ENCODE measurements around the gene DENND2D. TPM values are rescaled to one million over a fixed set of nuclear protein-coding genes. Genes with fewer than 3 reads are reported as not detected.

DENND2D gene
- total RNA-seq, 1 experiment from 2014 or later, result 2.1 TPM

DNA sequence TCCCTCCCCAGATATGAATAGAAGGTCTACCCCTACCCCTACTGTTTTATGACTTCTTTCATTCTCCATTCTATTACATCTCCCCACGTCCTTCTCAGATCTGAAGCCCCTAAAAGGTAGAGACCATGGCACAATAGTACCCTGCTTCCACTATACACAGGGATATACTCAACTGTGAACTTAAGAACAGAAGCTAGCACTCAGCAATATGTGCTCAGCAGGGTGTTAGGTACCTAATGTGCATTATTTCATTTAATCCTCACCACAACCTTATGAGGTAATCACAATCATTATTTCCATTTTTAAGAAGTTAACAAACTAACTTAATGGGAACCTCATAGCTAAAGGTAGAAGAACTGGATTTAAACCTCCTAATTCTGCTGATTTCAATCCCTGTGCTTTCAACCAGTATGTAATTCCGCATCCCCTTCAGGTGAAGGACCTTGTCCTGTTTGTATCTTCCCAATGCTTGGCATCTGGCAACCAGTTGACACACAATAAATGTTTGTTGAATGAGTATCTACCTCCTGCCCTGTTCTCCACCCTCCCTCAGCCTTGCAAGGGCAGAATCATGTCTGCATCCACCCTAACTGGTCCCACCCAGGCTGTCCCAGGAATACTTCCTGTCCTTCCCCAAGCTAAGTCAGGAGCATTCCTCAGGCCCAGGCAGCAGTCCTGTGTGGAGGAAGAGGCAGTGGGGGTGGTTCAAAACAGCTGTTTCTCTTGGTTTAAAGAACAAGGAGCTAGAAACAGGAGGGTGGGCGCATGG lies 6.5 kb downstream of the DENND2D start:
- CTCF ChIA-PET, result no interaction called here
- 0 out of 2 replicates have a peak, but pooled peaks have one; percentile 16 for ATAC-seq

DNA sequence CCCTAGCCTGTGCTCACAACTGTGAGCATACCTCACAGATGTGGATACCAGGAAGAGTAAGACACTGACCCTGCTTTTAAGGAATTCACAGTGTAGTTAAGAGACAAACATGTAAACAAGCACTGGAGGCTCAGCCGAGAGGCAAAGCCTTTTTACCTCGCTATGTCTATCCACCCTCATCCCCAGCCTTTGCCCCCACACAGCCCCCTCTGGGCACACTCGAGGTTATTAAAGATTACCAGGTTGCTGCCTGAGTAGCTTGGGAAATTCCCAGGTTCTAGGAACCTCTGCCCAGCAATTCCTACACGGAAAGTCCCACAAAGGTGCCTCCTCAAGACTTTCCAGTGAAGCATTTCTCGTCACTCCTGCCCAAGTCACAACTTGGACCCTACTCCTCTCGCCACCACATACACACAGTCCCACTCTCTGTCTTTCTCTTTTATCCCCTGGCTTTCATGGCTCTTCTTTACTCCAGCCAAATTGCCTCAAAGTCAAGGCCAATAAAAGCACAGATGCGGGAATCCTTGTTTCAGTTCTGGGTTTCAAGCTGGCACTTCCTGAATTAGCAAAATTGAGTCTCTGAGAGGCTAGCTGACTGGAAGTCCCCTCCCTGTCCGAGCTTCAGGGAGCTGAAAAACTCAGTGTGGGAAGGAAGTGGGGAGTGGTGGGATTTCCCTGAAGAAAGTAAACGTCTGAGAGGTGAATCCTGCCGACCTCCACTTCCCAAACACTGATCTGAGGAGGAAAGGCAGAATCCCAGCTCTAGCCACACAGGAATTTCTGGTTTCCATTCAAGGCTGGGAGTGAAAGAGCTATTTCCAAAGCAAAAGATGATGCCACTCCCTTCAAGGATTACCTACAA lies 7.6 kb downstream of the DENND2D start:
- Mint-ChIP-seq H3K27ac (peak overlapping the region; percentile 82), H3K4me1 (peaks cover 12% of the 10 kb centered on the region), H3K9me3 (no peaks in the 10 kb centered on the region), H3K4me3 (no peak overlapping the region), H3K27me3 (ENCODE audit: low read depth) (no peaks in the 10 kb centered on the region; the same call in 1 of the 2 replicates), H3K36me3 (peaks cover 4% of the 10 kb centered on the region)
- ChIA-PET POLR2A (no interaction called here), CTCF (no interaction called here)
- DNase-seq (ENCODE audit: low spot score), result no peak
- ATAC-seq, result no peak
- TF ChIP-seq, protein P1, sequence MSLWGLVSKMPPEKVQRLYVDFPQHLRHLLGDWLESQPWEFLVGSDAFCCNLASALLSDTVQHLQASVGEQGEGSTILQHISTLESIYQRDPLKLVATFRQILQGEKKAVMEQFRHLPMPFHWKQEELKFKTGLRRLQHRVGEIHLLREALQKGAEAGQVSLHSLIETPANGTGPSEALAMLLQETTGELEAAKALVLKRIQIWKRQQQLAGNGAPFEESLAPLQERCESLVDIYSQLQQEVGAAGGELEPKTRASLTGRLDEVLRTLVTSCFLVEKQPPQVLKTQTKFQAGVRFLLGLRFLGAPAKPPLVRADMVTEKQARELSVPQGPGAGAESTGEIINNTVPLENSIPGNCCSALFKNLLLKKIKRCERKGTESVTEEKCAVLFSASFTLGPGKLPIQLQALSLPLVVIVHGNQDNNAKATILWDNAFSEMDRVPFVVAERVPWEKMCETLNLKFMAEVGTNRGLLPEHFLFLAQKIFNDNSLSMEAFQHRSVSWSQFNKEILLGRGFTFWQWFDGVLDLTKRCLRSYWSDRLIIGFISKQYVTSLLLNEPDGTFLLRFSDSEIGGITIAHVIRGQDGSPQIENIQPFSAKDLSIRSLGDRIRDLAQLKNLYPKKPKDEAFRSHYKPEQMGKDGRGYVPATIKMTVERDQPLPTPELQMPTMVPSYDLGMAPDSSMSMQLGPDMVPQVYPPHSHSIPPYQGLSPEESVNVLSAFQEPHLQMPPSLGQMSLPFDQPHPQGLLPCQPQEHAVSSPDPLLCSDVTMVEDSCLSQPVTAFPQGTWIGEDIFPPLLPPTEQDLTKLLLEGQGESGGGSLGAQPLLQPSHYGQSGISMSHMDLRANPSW (CRISPR knock-in tag; conservative IDR thresholded peaks at IDR 0.05; ENCODE audit: low read depth), result no peak
- no peak for TF ChIP-seq ZNF219 (CRISPR knock-in tag; IDR thresholded peaks at IDR 0.05; ENCODE audit: borderline replicate concordance)
- TF ChIP-seq, protein P2, sequence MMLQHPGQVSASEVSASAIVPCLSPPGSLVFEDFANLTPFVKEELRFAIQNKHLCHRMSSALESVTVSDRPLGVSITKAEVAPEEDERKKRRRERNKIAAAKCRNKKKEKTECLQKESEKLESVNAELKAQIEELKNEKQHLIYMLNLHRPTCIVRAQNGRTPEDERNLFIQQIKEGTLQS (CRISPR knock-in tag; conservative IDR thresholded peaks at IDR 0.05), result no peak
- TF ChIP-seq, protein P3, sequence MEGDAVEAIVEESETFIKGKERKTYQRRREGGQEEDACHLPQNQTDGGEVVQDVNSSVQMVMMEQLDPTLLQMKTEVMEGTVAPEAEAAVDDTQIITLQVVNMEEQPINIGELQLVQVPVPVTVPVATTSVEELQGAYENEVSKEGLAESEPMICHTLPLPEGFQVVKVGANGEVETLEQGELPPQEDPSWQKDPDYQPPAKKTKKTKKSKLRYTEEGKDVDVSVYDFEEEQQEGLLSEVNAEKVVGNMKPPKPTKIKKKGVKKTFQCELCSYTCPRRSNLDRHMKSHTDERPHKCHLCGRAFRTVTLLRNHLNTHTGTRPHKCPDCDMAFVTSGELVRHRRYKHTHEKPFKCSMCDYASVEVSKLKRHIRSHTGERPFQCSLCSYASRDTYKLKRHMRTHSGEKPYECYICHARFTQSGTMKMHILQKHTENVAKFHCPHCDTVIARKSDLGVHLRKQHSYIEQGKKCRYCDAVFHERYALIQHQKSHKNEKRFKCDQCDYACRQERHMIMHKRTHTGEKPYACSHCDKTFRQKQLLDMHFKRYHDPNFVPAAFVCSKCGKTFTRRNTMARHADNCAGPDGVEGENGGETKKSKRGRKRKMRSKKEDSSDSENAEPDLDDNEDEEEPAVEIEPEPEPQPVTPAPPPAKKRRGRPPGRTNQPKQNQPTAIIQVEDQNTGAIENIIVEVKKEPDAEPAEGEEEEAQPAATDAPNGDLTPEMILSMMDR (IDR thresholded peaks at IDR 0.05), result no peak
- TF ChIP-seq, protein P4, sequence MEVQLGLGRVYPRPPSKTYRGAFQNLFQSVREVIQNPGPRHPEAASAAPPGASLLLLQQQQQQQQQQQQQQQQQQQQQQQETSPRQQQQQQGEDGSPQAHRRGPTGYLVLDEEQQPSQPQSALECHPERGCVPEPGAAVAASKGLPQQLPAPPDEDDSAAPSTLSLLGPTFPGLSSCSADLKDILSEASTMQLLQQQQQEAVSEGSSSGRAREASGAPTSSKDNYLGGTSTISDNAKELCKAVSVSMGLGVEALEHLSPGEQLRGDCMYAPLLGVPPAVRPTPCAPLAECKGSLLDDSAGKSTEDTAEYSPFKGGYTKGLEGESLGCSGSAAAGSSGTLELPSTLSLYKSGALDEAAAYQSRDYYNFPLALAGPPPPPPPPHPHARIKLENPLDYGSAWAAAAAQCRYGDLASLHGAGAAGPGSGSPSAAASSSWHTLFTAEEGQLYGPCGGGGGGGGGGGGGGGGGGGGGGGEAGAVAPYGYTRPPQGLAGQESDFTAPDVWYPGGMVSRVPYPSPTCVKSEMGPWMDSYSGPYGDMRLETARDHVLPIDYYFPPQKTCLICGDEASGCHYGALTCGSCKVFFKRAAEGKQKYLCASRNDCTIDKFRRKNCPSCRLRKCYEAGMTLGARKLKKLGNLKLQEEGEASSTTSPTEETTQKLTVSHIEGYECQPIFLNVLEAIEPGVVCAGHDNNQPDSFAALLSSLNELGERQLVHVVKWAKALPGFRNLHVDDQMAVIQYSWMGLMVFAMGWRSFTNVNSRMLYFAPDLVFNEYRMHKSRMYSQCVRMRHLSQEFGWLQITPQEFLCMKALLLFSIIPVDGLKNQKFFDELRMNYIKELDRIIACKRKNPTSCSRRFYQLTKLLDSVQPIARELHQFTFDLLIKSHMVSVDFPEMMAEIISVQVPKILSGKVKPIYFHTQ (CRISPR knock-in tag; IDR thresholded peaks at IDR 0.05), result no peak
- TF ChIP-seq, protein P5, sequence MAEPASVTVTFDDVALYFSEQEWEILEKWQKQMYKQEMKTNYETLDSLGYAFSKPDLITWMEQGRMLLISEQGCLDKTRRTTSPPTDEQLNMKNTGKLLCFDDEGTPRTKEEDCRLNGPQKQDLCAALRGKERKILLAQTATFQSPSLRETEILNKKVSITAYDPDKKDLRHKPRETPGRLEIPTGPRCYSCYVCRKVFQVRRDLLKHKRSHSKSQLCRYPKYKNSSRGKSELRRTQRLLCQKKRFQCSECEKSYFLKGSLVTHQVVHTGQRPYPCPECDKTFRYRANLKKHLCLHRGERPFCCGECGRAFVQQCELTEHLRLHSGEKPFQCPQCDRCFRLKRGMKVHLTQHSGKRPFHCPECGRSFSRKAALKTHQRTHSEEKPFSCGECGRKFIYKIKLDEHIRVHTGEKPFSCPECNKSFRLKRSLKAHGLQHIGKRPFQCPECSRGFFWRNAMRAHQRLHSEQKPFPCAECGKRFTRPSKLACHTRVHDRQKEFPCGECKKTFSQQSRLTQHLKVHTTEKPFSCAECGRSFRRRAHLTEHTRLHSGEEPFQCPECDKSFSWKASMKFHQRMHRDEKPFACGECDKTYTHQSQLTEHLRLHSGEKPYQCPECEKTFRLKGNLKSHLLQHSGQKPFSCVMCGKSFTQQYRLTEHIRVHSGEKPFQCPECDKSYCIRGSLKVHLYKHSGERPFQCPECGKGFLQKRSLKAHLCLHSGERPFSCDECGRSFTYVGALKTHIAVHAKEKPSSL (CRISPR knock-in tag; conservative IDR thresholded peaks at IDR 0.05), result no peak
- no peak for TF ChIP-seq ZNF396 (CRISPR knock-in tag; IDR thresholded peaks at IDR 0.05; ENCODE audit: borderline replicate concordance)
- TF ChIP-seq ELF4 (CRISPR knock-in tag; IDR thresholded peaks at IDR 0.05; ENCODE audit: low read depth), result no peak
- TF ChIP-seq FOXP1 (CRISPR knock-in tag; IDR thresholded peaks at IDR 0.05; ENCODE audit: borderline replicate concordance), result no peak
- TF ChIP-seq RELA (CRISPR knock-in tag; IDR thresholded peaks at IDR 0.05; ENCODE audit: borderline replicate concordance), result no peak
- TF ChIP-seq NR1H2 (CRISPR knock-in tag; IDR thresholded peaks at IDR 0.05), result no peak
- no peak for TF ChIP-seq JAZF1 (CRISPR knock-in tag; IDR thresholded peaks at IDR 0.05)

More for the DNA sequence above, 6.5 kb downstream of the DENND2D start:
- H3K27ac Mint-ChIP-seq, result no peak overlapping the region
- no peaks in the 10 kb centered on the region; the same call in 1 of the 2 replicates for H3K27me3 Mint-ChIP-seq (ENCODE audit: low read depth)
- POLR2A ChIA-PET, result interaction anchor here (0.5 kb wide), 1 partner anchor 13 kb away, joined by 3 read pairs; no protein-coding TSS in a partner anchor
- no peaks in the 10 kb centered on the region for H3K9me3 Mint-ChIP-seq
- TF ChIP-seq KAT7 (CRISPR knock-in tag; IDR thresholded peaks at IDR 0.05; ENCODE audit: borderline replicate concordance) (no peak), FOXK1 (CRISPR knock-in tag; IDR thresholded peaks at IDR 0.05) (no peak), SMAD3 (CRISPR knock-in tag; IDR thresholded peaks at IDR 0.05; ENCODE audit: borderline replicate concordance) (no peak), GTF2I (CRISPR knock-in tag; conservative IDR thresholded peaks at IDR 0.05) (no peak), ESRRA (CRISPR knock-in tag; IDR thresholded peaks at IDR 0.05; ENCODE audit: borderline replicate concordance) (no peak), MYBL2 (CRISPR knock-in tag; IDR thresholded peaks at IDR 0.05) (no peak), ELF4 (CRISPR knock-in tag; IDR thresholded peaks at IDR 0.05; ENCODE audit: low read depth) (no peak), ZNF263 (CRISPR knock-in tag; IDR thresholded peaks at IDR 0.05; ENCODE audit: low read depth) (no peak)
- TF ChIP-seq, protein P2 (CRISPR knock-in tag; conservative IDR thresholded peaks at IDR 0.05), result no peak
- TF ChIP-seq, protein P6, sequence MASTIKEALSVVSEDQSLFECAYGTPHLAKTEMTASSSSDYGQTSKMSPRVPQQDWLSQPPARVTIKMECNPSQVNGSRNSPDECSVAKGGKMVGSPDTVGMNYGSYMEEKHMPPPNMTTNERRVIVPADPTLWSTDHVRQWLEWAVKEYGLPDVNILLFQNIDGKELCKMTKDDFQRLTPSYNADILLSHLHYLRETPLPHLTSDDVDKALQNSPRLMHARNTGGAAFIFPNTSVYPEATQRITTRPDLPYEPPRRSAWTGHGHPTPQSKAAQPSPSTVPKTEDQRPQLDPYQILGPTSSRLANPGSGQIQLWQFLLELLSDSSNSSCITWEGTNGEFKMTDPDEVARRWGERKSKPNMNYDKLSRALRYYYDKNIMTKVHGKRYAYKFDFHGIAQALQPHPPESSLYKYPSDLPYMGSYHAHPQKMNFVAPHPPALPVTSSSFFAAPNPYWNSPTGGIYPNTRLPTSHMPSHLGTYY (CRISPR knock-in tag; IDR thresholded peaks at IDR 0.05), result no peak
- TF ChIP-seq, protein P7, sequence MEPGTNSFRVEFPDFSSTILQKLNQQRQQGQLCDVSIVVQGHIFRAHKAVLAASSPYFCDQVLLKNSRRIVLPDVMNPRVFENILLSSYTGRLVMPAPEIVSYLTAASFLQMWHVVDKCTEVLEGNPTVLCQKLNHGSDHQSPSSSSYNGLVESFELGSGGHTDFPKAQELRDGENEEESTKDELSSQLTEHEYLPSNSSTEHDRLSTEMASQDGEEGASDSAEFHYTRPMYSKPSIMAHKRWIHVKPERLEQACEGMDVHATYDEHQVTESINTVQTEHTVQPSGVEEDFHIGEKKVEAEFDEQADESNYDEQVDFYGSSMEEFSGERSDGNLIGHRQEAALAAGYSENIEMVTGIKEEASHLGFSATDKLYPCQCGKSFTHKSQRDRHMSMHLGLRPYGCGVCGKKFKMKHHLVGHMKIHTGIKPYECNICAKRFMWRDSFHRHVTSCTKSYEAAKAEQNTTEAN (CRISPR knock-in tag; IDR thresholded peaks at IDR 0.05), result no peak
- no peak for DNase-seq (ENCODE audit: low spot score)
- H3K4me3 Mint-ChIP-seq, result no peak overlapping the region
- no peaks in the 10 kb centered on the region for H3K36me3 Mint-ChIP-seq
- peaks cover 12% of the 10 kb centered on the region for H3K4me1 Mint-ChIP-seq
